ENCODE data around the gene HS6ST1. TPM values are rescaled to one million over a fixed set of nuclear protein-coding genes. Genes with fewer than 3 reads are reported as not detected.

Gene HS6ST1, protein sequence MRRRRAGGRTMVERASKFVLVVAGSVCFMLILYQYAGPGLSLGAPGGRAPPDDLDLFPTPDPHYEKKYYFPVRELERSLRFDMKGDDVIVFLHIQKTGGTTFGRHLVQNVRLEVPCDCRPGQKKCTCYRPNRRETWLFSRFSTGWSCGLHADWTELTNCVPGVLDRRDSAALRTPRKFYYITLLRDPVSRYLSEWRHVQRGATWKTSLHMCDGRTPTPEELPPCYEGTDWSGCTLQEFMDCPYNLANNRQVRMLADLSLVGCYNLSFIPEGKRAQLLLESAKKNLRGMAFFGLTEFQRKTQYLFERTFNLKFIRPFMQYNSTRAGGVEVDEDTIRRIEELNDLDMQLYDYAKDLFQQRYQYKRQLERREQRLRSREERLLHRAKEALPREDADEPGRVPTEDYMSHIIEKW
- 35.2 TPM for total RNA-seq
- long read RNA-seq, transcript HS6ST1-201 (2 exons, 3,932 nt), result major isoform, 17 of 83 reads
- long read RNA-seq, partial matches to known transcripts, result 0 of 83 reads
- long read RNA-seq, other reads (novel, unspliced or antisense), result 66 of 83 reads

DNA sequence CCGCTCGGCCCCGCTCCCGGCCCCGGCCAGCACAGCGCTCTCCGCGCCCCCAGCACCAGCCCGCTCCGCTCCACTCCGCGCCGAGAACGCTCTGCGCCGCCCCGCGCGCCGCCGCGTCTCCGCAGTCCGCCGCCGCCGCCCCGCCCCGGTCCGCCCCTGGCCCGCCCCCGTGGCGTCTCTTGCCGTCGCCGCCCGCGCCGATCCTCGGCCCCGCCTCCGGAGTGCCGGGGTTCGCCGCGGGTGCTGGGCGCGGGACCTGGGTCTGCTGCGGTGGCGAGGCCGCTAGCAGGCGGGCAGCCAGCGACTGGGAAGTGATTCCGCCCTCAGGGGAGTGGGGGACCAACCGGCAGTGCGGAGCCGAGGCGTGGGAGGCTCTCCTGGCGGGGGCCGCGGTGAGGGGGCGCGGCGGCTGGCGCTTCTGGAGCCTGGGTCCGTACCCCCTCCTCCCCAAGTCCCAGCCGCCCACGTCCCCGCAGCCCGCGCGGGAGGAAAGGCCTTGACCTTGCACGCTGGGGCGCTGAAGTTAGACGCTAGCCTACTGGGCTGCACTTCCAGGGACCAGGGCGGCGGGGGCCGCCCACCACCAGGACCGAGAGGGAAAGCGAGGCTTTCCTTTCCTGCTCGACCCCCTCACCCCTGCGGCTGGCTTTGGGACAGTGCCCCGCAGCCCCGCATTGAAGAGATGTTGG, at the start of gene HS6ST1:
HS6ST1 (minus strand) TSS at position 93 of the 689 bp plus-strand sequence. CDS start 305 bp downstream, outside the sequence.
- intact Hi-C loops (cut with micrococcal nuclease), result no loop called here
- peak; percentile 81 for ATAC-seq
- peak; percentile 93 for DNase-seq

DNA sequence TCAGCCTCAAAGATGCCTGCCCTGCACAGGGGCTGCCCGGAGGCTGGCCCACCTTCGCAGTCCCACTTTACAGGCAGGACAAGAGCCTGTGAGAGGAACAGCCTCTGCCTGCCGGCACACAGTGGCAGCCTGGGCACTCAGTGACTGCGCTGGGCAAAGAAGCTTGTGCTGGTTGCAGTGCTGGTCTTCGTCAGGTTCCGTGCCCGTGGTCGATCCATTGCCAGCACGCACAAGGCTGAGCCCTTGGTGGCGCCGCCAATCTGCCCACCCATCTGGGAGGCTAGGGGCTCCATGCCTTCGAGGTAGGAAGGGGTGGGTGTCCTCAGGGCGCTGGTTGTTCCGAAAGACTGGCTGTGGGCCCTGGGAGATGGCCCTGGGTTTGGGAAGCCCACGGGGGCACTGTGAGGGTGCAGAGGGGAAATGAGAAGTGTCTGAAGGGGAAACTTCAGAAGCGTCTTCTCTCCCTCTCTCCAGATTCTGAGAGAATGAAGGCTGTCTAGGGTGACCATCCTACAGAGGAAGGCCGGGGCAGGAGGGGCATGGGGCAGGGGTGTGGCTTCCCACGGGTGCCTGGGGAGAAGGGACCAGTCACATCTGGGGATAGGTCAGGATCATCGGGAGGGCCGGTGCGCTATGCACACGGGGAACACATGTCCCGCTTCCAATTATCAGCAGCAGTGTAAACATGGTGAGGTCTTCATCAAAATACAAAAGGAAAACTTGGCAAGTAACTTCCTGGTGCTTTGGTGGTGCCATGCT, 49.1 kb upstream of the HS6ST1 start:
- DNase-seq (no peak), ATAC-seq (no peak)
- intact Hi-C loops (cut with micrococcal nuclease), result no loop called here

DNA sequence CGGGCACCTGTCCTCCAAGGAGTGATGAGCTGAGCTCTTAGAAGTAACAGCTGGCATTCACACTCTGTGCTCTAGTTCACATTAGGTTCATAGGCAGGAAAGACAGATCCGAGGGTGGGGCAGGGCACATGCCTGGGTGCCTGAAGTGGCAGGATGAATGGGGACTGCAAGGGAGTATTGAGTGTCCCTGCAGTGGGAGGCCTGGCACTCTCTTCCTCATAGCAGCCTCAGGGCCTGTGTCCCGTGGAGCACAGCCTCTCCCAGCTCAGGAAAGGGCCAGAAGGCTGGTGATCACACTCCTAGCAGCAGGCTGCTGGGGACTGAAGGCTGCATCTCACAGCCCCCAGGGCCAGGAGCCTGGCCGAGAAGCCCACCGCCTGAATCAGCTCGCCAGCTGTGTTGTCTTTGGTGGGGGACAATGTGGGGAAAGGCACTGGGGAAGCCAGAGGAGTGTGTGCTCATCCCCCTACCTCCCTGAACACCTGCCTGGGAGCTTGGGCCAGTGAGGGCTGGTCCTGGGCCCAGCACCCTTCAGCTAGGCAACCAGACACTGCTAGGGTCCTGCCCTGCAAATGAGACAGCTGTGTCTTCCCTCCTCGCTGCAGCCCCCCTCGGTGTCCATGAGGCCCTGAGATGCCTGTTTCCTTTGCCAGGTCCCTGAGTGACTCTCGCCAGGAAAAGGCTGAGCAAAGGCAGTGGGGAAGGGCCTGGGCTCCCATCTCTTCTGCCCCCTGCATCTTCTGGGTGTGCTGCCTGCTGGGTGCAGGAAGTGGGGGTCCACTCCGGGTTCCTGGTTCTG, 48.2 kb upstream of the HS6ST1 start:
- ATAC-seq (no peak), DNase-seq (no peak)
- intact Hi-C loops (cut with micrococcal nuclease), result no loop called here

DNA sequence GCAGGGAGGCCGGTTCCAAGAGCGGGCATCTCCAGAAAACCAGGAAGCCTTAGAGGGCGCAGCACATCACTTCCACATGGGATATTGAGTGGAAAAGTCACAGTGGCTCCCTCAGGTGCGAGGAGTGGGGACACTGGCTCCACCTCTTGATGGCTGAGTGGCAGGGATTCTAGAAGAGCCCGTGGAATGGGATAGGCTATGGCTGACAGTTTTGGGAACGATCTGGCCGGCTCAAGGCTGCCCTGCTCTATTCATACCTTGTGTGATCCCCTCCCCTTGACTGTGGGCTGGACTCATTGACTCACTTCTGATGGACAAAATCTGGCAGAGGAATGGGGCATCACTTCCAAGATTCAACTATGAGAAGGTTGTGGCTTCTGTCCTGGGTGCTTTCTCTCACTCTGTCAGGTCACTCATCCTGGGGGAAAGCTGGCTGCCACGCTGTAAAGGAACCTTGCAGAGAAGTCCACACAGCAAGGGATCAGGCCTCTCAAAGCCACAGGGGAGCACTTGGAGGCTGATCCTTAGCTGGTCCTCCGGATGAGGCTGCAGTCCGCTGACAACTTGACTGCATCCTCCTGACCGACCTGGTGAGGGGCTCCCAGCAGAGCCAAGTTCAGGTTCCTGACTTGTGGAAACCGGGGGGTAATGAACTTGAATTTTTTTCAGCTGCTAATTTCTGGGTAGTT, 46.7 kb upstream of the HS6ST1 start:
- ATAC-seq, result no peak
- intact Hi-C loops (cut with micrococcal nuclease), result no loop called here
- no peak for DNase-seq

DNA sequence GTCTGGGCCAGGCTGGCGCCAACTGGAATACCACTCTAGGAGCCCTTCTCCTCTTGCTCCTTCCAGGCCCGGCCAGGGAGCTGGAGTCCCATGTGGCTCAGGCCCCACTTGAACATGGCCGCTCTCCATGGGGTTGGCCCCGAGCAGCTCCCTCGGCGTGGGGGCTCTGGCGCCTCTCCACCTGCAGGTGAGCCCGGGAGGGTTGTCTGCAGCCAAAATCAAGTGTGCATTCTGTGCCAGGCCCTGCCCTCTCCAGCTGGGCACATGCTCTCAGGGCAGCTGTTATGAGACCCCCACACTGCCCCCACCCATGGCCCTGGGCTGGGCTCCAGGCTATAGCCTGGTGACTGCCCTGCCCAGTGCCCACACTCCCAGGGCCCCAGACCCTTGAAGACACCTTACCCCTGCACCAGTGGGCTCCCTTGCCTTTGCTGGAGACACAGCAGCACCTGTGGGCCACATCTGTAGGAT, 45.8 kb upstream of the HS6ST1 start:
- intact Hi-C loops (cut with micrococcal nuclease), result no loop called here
- DNase-seq (no peak), ATAC-seq (no peak)

DNA sequence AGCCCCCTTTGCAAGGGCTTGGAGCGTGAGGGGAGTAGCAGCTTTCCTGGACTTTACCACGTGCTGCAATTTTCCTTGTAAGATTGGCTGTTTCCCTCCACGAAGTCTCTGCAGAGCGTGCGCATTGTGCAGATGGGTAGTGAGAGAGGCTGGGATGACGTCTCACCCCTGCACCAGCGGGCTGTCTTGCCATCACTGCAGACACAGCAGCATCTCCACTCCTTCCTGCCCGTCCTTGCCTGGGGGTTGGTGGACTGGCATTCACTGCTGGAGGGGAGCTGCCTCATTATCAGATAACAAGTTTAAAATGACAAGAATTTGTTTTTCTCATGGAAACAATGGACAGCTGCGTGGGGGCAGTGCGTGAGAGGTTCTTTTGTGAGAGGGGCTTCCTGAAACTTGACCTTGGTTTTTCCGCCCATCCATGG, 45.3 kb upstream of the HS6ST1 start:
- ATAC-seq (no peak), DNase-seq (no peak)
- intact Hi-C loops (cut with micrococcal nuclease), result no loop called here

DNA sequence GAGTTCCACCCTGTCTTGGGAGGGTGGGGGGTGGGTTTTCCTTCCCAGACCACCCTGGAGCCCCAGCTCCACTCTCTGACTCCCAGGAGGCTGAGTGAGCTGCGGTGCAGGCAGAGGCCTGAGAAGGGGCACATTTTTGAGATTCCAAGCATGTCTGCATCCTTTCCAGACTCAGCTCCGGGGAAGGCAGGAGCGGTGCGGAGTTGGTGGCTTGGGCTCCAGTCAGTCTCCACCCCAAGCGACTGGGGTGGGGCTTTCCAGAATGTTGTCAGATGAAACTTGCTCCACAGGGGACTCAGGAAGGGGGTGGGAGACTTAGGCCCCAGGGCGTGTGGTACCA, 44.2 kb upstream of the HS6ST1 start:
- ATAC-seq, result peak; percentile 45
- intact Hi-C loops (cut with micrococcal nuclease), result no loop called here
- no peak for DNase-seq

DNA sequence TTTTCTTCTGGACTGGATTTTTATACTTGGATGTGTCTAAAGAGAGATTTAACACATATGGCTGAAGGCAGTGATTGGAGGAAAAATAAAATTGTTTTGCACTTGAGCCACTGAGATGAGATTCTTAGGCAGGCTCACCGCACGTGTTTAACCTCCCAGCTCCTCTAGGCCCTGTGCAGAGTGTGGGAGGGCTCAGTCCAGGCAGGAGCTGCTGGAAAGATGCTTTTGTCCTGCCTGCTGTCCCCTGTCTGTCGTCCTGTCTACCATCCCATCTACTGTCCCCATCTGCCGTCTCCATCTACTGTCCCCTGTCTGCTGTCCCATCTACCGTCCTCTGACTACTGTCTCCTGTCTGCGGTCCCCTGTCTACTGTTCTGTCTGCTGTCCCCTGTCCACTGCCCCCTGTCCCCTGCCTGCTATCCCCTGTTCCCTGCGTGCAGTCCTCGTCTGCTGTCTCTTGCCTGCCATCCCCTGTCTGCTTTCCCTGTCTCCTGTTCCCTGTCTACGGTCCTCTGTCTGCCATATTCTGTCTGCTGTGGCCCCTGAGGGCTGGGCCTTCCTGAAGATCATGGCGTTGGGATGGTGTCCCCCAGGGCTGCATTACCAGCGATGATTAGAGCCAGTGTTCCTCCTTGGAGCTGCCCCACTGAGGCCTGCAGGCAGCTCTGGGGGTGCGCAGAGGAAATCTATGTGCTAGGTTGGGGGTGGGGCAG, 43.7 kb upstream of the HS6ST1 start:
- ATAC-seq (no peak), DNase-seq (no peak)
- intact Hi-C loops (cut with micrococcal nuclease), result no loop called here

DNA sequence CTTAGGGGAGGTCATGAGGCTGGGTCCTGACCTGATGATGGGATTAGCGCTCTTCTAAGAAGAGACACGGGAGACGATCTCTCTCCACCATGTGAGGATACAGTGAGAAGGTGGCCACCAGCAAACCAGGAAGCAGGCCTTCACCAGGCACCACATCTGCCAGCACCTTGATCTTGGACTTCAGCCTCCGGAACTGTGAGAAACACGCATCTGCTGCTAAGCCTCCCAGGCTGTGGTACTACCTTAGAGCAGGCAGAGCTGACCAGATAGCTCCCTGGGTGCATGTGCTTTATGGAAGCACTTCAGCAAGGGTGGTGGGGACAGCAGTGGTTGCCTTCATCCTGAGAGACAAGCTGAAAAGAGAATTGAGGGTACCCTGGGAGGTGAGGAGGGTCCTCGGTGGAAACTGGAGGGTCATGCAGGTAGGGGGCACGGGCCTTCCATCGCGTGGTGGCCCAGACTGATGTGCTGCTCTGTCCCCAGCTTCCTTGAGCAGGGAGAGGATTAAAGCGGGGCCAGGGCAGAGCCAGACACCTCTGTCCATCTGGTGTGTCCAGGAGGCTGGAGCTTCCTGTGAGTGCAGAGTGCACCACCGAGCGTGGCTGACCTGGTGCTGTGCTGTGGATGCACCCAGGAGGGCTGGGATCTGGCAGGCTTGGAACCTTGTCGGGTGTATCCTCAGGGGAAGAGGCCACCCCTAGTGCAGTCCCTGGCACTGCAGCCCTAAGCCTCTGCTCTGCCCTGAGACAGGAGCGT, 42.9 kb upstream of the HS6ST1 start:
- DNase-seq, result no peak
- intact Hi-C loops (cut with micrococcal nuclease), result no loop called here

DNA sequence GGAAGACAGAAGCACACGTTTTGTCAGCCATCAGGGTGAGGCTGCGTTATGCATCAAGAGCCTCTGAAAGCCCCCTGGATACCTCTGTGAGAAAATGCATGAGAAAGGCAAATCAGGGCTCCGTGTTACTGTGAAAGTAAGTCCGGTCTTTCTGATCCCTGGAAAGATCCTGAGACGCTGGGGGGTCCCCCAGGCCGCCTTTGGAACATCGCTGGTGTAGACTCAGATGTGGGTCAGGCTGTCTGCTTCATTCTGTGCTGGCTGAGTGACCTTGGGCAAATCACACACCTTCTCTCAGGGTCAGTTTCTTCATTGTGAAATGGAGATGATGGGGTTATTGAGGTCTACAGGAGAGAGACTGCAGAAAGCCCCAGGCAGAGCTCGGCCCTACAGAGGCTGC, 42.0 kb upstream of the HS6ST1 start:
- intact Hi-C loops (cut with micrococcal nuclease), result no loop called here

More for the DNA sequence above, 42.9 kb upstream of the HS6ST1 start:
- no peak for ATAC-seq

DNA sequence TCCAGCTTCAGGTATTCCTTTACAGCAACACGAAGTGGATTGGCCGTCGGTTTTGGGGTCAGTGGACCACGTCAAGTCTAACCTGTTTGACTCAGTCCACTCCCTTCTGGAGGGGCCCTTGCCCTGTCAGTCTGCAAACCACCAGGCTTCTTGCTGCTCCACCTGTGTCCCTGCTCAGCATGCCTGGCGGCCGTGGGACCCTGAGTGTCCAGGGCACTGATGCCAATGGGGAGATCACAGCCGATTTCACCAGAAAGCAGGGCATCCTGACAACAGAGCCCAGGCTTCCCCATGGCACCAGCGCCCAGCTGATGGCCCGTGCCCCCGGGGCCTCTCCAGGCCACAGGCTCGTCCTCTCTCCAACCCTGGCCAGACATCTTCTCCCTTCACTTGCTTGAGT, 41.2 kb upstream of the HS6ST1 start:
- no peak for DNase-seq
- intact Hi-C loops (cut with micrococcal nuclease), result no loop called here
- ATAC-seq, result no peak

More for the DNA sequence above, 42.0 kb upstream of the HS6ST1 start:
- ATAC-seq, result no peak
- DNase-seq, result no peak

DNA sequence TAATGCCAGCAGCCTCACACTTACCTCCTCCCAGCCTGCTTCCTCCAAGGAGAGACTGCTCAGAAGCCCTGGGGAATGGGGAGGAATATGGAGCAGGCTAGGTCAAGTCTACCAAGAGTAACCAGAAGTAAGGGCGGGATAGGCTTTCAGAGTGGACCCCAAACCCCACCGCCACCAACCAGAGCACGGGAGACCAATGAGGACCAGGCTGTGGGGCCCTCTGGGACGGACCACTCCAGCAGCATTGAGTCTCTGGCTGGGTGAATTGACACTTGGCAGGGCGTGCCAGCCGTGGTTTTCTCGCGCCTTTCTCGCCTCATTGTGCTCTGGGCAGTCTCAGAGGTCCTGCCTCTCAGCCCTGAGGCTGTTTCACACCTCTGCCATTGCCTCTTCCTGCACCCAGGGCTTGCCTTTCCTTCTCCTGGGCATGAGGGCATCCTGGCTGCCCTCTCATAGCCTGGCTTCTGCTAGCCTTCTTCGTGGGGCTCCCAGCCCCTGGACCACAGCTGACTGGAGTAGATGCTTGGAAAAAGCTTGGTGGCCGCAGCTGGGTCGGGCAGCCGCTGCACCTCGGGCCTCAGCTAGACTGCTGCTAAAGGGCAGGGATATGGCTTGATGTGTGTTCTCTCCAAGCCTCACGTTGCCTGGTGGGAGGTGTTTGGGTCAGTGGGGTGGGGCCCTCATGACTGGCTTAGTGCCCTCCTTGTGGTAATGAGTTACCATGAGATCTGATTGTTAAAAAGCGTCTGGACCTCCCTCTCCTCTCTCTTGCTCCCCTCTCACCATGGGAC, 40.5 kb upstream of the HS6ST1 start:
- intact Hi-C loops (cut with micrococcal nuclease), result no loop called here
- DNase-seq (no peak), ATAC-seq (no peak)

DNA sequence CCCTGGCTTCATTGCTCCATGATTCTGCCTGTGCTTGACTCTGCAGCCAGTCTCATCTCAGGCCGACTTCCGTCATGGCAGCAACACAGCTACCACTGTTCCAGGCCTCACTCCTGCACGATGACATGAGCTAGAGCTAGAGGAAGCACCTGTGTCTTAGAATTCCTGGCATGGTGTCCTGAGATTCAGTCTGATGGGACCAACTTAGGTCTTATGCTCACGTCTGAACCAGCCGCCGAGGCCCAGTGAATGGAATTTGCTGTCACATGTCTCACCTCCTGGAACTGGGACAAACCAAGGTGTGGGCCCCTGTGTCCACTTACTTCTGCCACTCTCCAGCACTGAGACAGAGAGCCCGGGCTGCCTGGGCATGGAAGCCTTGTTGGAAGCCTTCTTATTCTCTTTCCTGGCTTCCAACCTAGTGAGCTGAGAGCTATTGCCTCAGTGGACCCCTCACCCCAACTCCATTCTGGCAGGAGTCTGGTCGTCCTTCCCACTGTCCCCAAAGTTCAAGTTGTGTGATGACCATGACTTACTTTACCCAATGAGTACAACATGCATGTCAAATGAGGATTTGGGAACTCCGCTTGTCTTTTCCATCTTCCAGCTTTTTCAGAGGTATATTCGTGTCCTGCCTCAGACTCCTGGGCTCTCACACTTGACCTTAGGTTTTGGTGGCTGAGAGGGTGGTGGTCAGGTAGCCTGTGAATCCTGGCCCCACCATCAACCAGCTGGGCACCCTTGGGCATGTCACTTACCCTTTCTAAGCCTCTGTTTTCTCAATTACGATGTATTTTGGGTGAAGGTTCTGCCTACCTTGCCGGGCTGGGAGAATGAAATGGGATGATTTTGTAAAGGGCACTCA, 39.1 kb upstream of the HS6ST1 start:
- ATAC-seq (no peak), DNase-seq (no peak)
- intact Hi-C loops (cut with micrococcal nuclease), result no loop called here

DNA sequence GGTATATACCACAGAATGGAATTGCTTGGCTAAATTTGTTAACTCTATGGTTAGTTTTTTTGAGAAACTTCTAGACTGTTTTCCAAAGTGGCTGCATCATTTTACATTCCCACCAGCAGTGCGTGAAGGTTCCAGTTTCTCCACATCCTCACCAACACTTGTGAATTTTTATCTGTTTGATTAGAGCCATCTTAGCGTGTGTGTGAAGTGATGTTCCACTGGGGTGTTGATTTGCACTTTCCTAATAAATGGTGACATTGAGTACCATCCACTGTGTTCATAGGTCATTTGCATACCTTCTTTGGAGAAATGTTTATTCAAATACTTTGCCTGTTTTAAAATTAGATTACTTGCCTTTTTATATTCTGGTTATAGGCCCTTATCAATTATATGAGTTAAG, 37.5 kb upstream of the HS6ST1 start:
- ATAC-seq (peak; percentile 17), DNase-seq (no peak)
- intact Hi-C loops (cut with micrococcal nuclease), result no loop called here

DNA sequence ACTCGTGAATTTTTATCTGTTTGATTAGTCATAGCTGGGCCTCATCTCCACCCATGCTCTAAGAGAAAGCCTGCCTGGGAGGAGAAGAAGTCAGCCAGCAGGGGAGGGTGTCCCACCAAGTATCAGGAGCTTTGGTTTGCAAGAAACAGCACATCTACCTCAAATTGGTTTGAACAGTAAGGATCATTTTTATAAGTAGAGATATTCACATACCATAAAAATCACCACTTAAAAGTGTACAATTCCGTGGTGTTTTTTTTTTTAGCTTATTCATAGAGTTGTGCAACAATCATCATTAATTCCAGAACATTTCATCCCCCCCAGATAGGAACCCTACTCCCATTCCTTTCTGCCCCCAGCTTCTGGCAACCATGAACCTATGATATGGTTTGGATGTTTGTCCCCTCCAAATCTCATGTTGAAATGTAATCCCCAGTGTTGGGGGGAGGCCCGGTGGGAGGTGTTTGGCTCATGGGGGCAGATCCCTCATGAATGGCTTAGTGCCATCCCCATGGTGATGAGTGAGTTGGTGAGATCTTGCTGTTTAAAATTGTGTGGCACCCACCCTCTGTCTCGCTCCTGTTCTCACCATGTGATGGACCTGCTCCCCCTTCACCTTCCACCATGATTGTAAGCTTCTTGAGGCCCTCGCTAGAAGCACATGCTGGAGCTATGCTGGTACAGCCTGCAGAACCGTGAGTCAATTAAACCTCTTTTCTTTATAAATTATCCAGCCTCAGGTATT, 36.2 kb upstream of the HS6ST1 start:
- intact Hi-C loops (cut with micrococcal nuclease), result no loop called here
- ATAC-seq (no peak), DNase-seq (no peak)
